Mesodermal cell (in vitro differentiated cells): ENCODE data around the gene CEACAM21.

Source experiments
- H3K27ac ChIP-seq: 2 replicates; pipeline ENCODE4 v1.7.0; 2013; ENCODE audit warnings: mild to moderate bottlenecking, low read depth, low read length, moderate library complexity; ENCODE audit not compliant: severe bottlenecking
- H3K36me3 ChIP-seq: 2 replicates; pipeline ENCODE4 v1.7.1; 2013; ENCODE audit warnings: mild to moderate bottlenecking, low read length, moderate library complexity; ENCODE audit not compliant: control insufficient read depth, insufficient read depth
- H3K4me1 ChIP-seq: one replicate; pipeline ENCODE4 v1.7.1; 2013; ENCODE audit warnings: mild to moderate bottlenecking, low read length; ENCODE audit not compliant: insufficient read depth, control insufficient read depth, poor library complexity, severe bottlenecking
- H3K4me3 ChIP-seq: 2 replicates; pipeline ENCODE4 v1.7.0; 2013; ENCODE audit warnings: low read length, control low read depth, mild to moderate bottlenecking; ENCODE audit not compliant: insufficient read depth, poor library complexity, severe bottlenecking; ENCODE audit errors: extremely low read depth
- H3K9me3 ChIP-seq: 2 replicates; pipeline ENCODE4 v1.7.1; 2013; ENCODE audit warnings: mild to moderate bottlenecking, low read length, moderate library complexity; ENCODE audit not compliant: control insufficient read depth
- WGBS, 2 experiments: methylation state at CpG; one replicate each; pipeline ENCODE4 v1.1.5; 2013; ENCODE audit warnings: missing lambda C conversion rate in 2 of 2; ENCODE audit not compliant: insufficient coverage in 2 of 2; 5-methylcytosine and 5-hydroxymethylcytosine counted together

The CEACAM21 gene

GRCh38 chr19:41584260-41584810, 8.4 kb downstream of the CEACAM21 start:
- H3K9me3 ChIP-seq = peaks cover 32% of the 10 kb centered on the region
- H3K36me3 ChIP-seq = no peaks in the 10 kb centered on the region
- no peaks in the 10 kb centered on the region for H3K4me1 ChIP-seq
- H3K27ac ChIP-seq = no peak overlapping the region
- H3K4me3 ChIP-seq = no peak overlapping the region
- WGBS, 2 experiments = 21 to 55% methylated on average over 4 to 5 of the region's 6 CpGs

DNA sequence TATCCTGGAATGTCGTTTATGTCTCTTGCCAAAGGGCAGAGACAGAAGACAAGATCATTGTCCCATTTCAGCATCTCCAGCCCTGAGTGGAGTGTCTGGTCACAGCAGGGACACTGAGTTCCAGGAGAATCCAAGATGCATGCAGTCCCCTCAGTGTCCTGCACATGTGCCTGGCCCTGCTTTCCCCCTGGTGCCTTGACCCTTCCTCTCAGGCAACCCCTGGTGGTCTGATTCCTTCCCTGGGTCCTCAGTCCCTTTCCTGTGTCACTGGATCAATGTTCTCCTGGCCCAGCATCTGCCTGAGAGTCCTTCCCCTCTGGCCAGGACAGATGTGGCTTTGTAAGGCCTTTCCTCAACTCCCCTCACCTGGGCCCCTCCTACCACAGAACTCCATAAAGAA, 9.0 kb downstream of the CEACAM21 start:
- Histone ChIP-seq H3K4me1 (no peaks in the 10 kb centered on the region), H3K9me3 (peaks cover 30% of the 10 kb centered on the region), H3K4me3 (no peak overlapping the region), H3K36me3 (no peaks in the 10 kb centered on the region), H3K27ac (no peak overlapping the region)
- 71 to 80% methylated on average over 1 of the region's 1 CpG for WGBS, 2 experiments

DNA sequence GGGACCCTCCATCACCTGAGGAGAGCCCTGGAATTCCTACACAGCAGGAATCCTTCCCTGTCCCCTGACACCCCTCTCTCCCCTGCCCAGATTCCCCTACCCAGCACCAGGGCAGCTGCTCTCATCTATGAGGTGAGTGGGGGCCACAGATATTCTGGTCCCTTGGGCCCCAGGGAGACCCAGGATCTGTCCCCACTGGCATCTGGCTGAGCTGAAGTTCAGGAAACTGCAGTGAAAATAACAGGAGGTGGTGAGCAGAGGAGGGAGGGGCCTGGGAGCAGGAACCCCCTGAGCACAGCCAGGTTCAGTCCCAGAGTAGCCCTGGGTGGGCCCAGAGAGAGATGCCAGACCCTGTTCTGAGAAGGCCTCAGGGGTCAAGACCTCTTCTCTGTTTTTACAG, 10.1 kb downstream of the CEACAM21 start:
- H3K4me1 ChIP-seq = no peaks in the 10 kb centered on the region
- H3K9me3 ChIP-seq = peaks cover 22% of the 10 kb centered on the region
- H3K36me3 ChIP-seq = no peaks in the 10 kb centered on the region
- no peak overlapping the region for H3K27ac ChIP-seq
- no peak overlapping the region for H3K4me3 ChIP-seq

DNA sequence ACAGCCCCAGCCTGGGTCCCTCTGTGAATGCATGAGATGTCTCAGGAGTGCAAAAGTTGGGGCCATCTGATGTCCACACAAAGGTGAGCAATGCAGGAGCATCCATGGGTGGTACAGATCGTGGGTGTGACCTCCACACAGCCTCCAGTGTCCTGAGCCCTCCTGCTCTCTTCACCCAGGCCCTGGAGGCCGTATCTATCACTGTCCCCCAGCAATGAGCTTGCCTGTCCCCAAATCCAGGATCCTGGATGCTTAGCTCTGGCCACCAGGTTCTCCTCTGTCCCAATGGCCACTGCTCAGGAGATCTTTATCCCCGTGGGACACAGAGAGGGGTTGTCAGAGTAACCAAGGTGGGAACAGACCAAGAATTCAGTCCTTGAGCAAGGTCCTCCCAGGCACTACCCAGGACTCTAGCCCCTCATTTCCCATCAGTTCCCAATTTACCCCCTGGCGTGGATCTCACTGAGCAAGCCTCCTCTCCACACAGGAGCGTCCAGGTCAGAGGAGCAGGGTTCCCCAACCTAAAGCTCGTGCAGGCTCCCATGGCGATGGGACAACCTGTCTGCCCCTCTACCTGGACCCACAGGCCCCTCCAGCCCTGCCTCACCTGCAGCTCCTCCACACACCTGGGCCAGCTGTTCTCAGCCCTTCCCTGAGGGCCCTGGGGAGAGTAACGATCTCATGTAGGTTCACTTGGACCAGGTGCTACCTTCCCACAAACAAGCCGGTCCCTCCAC, 11.3 kb downstream of the CEACAM21 start:
- 55 to 56% methylated on average over 8 of the region's 9 CpGs for WGBS, 2 experiments
- no peak overlapping the region for H3K4me3 ChIP-seq
- no peaks in the 10 kb centered on the region for H3K36me3 ChIP-seq
- no peaks in the 10 kb centered on the region for H3K4me1 ChIP-seq
- no peak overlapping the region for H3K27ac ChIP-seq
- peaks cover 14% of the 10 kb centered on the region for H3K9me3 ChIP-seq

DNA sequence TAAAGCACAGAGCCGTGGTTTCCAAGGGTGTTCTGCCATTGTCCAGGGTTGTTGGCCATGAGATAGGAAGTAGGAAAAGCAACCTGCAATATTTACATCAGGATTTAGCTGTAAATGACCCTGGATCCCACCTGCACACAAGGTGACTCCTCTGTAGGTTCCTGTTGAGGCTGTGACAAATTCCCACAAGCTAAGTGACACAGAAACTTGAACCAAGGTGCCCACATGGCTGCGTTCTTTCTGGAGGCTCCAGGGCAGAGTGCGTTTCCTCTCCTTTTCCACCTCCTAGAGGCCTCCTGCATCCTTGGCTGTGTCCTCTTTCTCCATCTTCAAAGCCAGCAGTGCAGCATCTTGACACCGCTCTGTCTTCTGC, 11.9 kb downstream of the CEACAM21 start:
- 65% methylated on average over 3 of the region's 4 CpGs for WGBS, 2 experiments
- Histone ChIP-seq H3K36me3 (no peaks in the 10 kb centered on the region), H3K4me3 (no peak overlapping the region), H3K4me1 (no peaks in the 10 kb centered on the region), H3K27ac (no peak overlapping the region), H3K9me3 (peaks cover 9% of the 10 kb centered on the region)

- H3K36me3 ChIP-seq = no peaks in the 10 kb centered on the region
- H3K4me3 ChIP-seq = no peak overlapping the region
- peaks cover 3% of the 10 kb centered on the region for H3K9me3 ChIP-seq
- 21 to 38% methylated on average over 5 to 6 of the region's 6 CpGs for WGBS, 2 experiments
- no peak overlapping the region for H3K27ac ChIP-seq
- H3K4me1 ChIP-seq = no peaks in the 10 kb centered on the region
Observed at GRCh38 chr19:41588497-41589209, 12.7 kb downstream of the CEACAM21 start.

GRCh38 chr19:41589371-41589770, 13.4 kb downstream of the CEACAM21 start:
- WGBS, 2 experiments = 41 to 63% methylated on average over 1 to 2 of the region's 2 CpGs
- Histone ChIP-seq H3K36me3 (no peaks in the 10 kb centered on the region), H3K4me3 (no peak overlapping the region), H3K27ac (no peak overlapping the region), H3K9me3 (no peaks in the 10 kb centered on the region), H3K4me1 (no peaks in the 10 kb centered on the region)

- Histone ChIP-seq H3K9me3 (no peaks in the 10 kb centered on the region), H3K36me3 (no peaks in the 10 kb centered on the region), H3K4me3 (no peak overlapping the region)
Observed at GRCh38 chr19:41590936-41591335, 15.0 kb downstream of the CEACAM21 start.

DNA sequence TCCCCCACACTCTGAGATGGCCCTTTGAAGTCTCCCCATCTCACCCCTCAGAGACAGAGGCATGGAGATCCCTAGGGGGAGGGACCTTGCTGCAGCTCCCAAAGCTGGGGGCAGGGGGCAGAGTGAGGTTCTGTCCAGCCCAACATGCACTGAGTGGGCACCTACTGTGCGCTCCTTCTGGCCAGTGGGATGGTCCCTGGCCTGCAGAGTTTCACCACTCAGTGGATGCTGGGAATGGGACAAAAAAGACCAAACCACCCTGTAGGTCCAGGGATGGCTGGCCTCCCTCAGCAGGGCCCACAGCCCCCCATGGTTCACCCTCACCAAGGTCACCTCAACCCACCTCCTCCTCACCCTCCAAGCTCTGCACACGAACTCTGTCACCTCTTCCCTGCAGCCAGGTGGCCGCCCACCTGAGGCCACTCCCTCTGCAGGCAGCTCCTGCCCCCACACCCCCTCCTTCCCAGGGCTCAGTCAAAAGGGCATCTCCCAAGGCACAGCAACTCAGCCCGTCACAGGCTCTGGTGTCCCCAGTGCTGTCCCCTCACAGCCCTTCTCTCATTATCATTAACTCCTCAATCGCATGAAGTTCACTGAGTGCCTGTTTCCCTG, 16.1 kb downstream of the CEACAM21 start:
- 46% methylated on average over 3 to 5 of the region's 5 CpGs for WGBS, 2 experiments
- Histone ChIP-seq H3K4me3 (no peak overlapping the region), H3K27ac (no peak overlapping the region), H3K4me1 (no peaks in the 10 kb centered on the region), H3K9me3 (no peaks in the 10 kb centered on the region), H3K36me3 (no peaks in the 10 kb centered on the region)

More at GRCh38 chr19:41590936-41591335, 15.0 kb downstream of the CEACAM21 start:
- Histone ChIP-seq H3K4me1 (no peaks in the 10 kb centered on the region), H3K27ac (no peak overlapping the region)

DNA sequence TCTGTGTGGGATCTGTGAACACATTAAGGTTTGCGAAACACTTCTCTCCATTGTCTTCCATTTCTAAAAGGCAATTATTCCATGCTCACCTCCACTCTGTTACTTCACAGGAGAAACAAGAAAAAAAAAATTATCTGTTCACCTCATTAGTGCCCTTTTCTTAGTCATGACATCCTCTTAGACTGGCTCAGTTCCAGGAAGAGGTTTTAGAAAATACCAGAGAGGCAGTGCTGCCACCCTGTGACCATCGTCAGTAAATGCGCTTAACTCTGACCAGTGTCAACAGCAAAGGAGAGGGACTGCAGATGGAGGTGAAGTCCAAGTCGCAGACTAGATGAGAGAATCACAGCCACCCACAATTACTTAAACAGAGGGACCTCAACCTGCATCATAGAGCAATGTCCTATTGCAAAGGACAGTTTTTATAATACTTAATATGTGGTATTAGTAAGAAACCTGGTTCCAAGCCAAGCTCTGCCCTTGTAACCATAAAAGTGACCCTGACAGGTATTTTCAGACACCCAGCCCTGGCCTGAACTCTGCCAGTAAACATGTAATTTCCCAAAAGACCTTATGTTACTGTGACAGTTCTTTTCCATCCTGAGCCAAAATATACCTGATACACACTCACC, 19.4 kb downstream of the CEACAM21 start:
- Histone ChIP-seq H3K4me3 (no peak overlapping the region), H3K4me1 (no peaks in the 10 kb centered on the region), H3K9me3 (no peaks in the 10 kb centered on the region), H3K36me3 (no peaks in the 10 kb centered on the region), H3K27ac (no peak overlapping the region)
- WGBS, 2 experiments = 0% methylated on average over 1 to 2 of the region's 4 CpGs
